Lung (tissue), 12 donors: ENCODE results near the gene LNX2. TPM values are rescaled to one million over a fixed set of nuclear protein-coding genes. Genes with fewer than 3 reads are reported as not detected.
A peak's percentile ranks its signal among the peaks of the same experiment; 100 is the strongest.

Source experiments
- ATAC-seq: fragments of 200-7000 bp; cut with Tn5 transposase; one replicate; pipeline ENCODE4 v1.9.1; 2020; ENCODE audit warnings: moderate number of reproducible peaks; ENCODE audit not compliant: insufficient read depth, low FRiP score
- DNase-seq, 3 donors: peaks; one replicate each; pipeline ENCODE4 v3.0.0-alpha.2; 2013 to 2017
- H3K27ac ChIP-seq, 2 donors: one replicate each; pipeline ENCODE4 v1.5.1; 2013; ENCODE audit warnings: mild to moderate bottlenecking in 2 of 2, moderate library complexity in 2 of 2, control low read depth in 1 of 2, inconsistent platforms in 1 of 2, low read depth in 1 of 2, low read length in 1 of 2
- H3K27me3 ChIP-seq, 3 donors: one replicate each; pipeline ENCODE4 v1.5.1; 2013; ENCODE audit warnings: low read length in 2 of 3; ENCODE audit not compliant: control insufficient read depth in 3 of 3, insufficient read depth in 3 of 3
- H3K36me3 ChIP-seq, 4 donors: one replicate each; pipeline ENCODE4 v1.5.1; 2013; ENCODE audit warnings: low read length in 4 of 4, mild to moderate bottlenecking in 1 of 4, moderate library complexity in 1 of 4; ENCODE audit not compliant: control insufficient read depth in 4 of 4, insufficient read depth in 4 of 4
- H3K4me1 ChIP-seq, 5 donors: one replicate each; pipeline ENCODE4 v1.5.1; 2013; ENCODE audit warnings: low read length in 5 of 5, mild to moderate bottlenecking in 2 of 5, moderate library complexity in 1 of 5; ENCODE audit not compliant: control insufficient read depth in 5 of 5, insufficient read depth in 5 of 5
- H3K4me3 ChIP-seq: one replicate; pipeline ENCODE4 v1.5.1; 2013; ENCODE audit warnings: mild to moderate bottlenecking, control low read depth, moderate library complexity
- H3K9ac ChIP-seq, 2 donors: one replicate each; pipeline ENCODE4 v1.5.1; 2013; ENCODE audit warnings: low read length in 2 of 2, control low read depth in 1 of 2; ENCODE audit not compliant: insufficient read depth in 1 of 2
- H3K9me3 ChIP-seq, 4 donors: one replicate each; pipeline ENCODE4 v1.5.1; 2013; ENCODE audit warnings: low read length in 3 of 4, mild to moderate bottlenecking in 1 of 4, moderate library complexity in 1 of 4; ENCODE audit not compliant: control insufficient read depth in 4 of 4, insufficient read depth in 3 of 4
- CTCF ChIP-seq: IDR thresholded peaks from 2 replicates; pipeline ENCODE4 v1.5.1; 2012; ENCODE audit warnings: mild to moderate bottlenecking; ENCODE audit errors: control extremely low read depth, extremely low read depth
- WGBS, 2 donors: extraction: QIAGEN DNeasy Blood & Tissue Kit; methylation state at CpG; one replicate each; pipeline ENCODE4 v1.1.7; 2013; 5-methylcytosine and 5-hydroxymethylcytosine counted together
- polyA plus RNA-seq, 2 donors: library from polyadenylated mRNA; stranded (reverse); fragments of 200-250 nt; gene quantifications; one replicate each; pipeline ENCODE4 v1.2.1, GENCODE V29; 2013
- total RNA-seq, 2 donors: library from RNA; depleted of rRNA in 1 of 2; stranded (reverse); fragments of >200 nt in 1 of 2; gene quantifications; one replicate each; pipeline ENCODE4 v1.2.1, GENCODE V29; 2014 to 2021
- donor health status: control.
- donor health status: control.
- donor health status: Bipolar disorder and iron deficiency.
- donor health status: healthy.
- donor health status: DM: yes; HTN: yes; CAD: no.

LNX2 gene
- total and polyA plus RNA-seq, 4 donors, result 12.6 to 49.2 (median 22.3) TPM

- peak in 1 of 3 donors; percentile 28 for DNase-seq
- Histone ChIP-seq H3K27me3 (no peaks in the 10 kb centered on the region), H3K27ac (no peak overlapping the region), H3K36me3 (peaks cover 0 to 7% (median 5%) of the 10 kb centered on the region in 4 donors), H3K9ac (no peak overlapping the region), H3K9me3 (no peaks in the 10 kb centered on the region), H3K4me1 (peaks cover 2 to 38% (median 12%) of the 10 kb centered on the region in 5 donors), H3K4me3 (no peak overlapping the region)
- no peak for TF ChIP-seq CTCF
- ATAC-seq, result no peak
- WGBS, 2 donors, result 54 to 55% methylated on average over 6 of the region's 6 CpGs
Observed at GRCh38 chr13:27636589-27637288, 16.4 kb upstream of the LNX2 start.

GRCh38 chr13:27635266-27635665 is 14.9 kb upstream of the LNX2 start:
- no peak for TF ChIP-seq CTCF
- Histone ChIP-seq H3K27me3 (no peaks in the 10 kb centered on the region), H3K9me3 (no peaks in the 10 kb centered on the region), H3K4me1 (peaks cover 4 to 35% (median 16%) of the 10 kb centered on the region in 5 donors), H3K4me3 (no peak overlapping the region), H3K27ac (no peak overlapping the region), H3K36me3 (peaks cover 0 to 7% (median 6%) of the 10 kb centered on the region in 4 donors), H3K9ac (no peak overlapping the region)
- WGBS, 2 donors, result 76 to 90% methylated on average over 1 of the region's 1 CpG
- no peak for DNase-seq
- ATAC-seq, result no peak

DNA sequence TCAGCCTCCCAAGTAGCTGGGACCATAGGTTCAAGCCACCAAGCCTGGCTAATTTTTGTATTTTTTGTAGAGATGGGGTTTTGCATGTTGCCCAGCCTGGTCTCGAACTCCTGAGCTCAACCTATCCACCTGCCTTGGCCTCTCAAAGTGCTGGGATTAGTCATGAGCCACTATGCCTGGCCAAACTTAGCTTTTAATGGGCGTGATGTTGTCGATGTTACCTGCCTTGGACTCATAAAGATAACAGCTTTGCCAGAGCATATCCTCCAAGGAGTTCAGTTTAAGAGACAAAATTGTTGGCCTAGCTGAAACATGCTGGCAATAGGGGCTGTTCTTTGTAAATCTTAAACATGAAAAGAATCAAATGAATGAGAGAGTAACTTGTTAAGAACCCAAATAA is 14.5 kb upstream of the LNX2 start:
- H3K9ac ChIP-seq, result no peak overlapping the region
- H3K36me3 ChIP-seq, result peaks cover 0 to 7% (median 6%) of the 10 kb centered on the region in 4 donors
- peaks cover 4 to 30% (median 13%) of the 10 kb centered on the region in 5 donors for H3K4me1 ChIP-seq
- H3K9me3 ChIP-seq, result no peaks in the 10 kb centered on the region
- no peak overlapping the region for H3K4me3 ChIP-seq
- WGBS, 2 donors, result 94 to 96% methylated on average over 3 of the region's 3 CpGs
- no peak for TF ChIP-seq CTCF
- no peak for DNase-seq
- ATAC-seq, result no peak
- no peaks in the 10 kb centered on the region for H3K27me3 ChIP-seq
- H3K27ac ChIP-seq, result no peak overlapping the region
